Fibroblast of pulmonary artery (primary cell): Measurements from ENCODE around the gene FAM89B.

ENCODE experiments used
- DNase-seq: peaks from one replicate; pipeline ENCODE4 v3.0.0-alpha.2; 2010; ENCODE audit warnings: low read depth
- H3K4me3 ChIP-seq: replicated peaks from 2 replicates; pipeline ENCODE4 v1.5.1; 2011; ENCODE audit warnings: low read depth, mild to moderate bottlenecking, control low read depth, low read length, moderate library complexity
- CTCF ChIP-seq: IDR thresholded peaks from 2 replicates; pipeline ENCODE4 v1.5.1; 2011; ENCODE audit warnings: mild to moderate bottlenecking, control low read depth, low read length, inconsistent platforms; ENCODE audit errors: missing control alignments

The FAM89B gene

GRCh38 chr11:65613091-65613928, 41.0 kb downstream of the FAM89B start:
- TF ChIP-seq CTCF: no peak
- H3K4me3 ChIP-seq: peak overlapping the region; percentile 91
- DNase-seq: no peak

- peak within 1 kb of the TSS; percentile 91 for H3K4me3 ChIP-seq
- no peak for TF ChIP-seq CTCF
- peak; percentile 100 for DNase-seq
Measured at GRCh38 chr11:65615229-65615949, 43.1 kb downstream of the FAM89B start, which contains the start of gene PCNX3. Gene PCNX3, plus strand, starts transcription at chr11:65615776. Its CDS starts 536 bp downstream, at chr11:65616312.

- DNase-seq: no peak
- no peak for TF ChIP-seq CTCF
- peak overlapping the region; percentile 88 for H3K4me3 ChIP-seq
Measured at GRCh38 chr11:65615950-65616574, 43.7 kb downstream of the FAM89B start.

- no peak for TF ChIP-seq CTCF
- H3K4me3 ChIP-seq: peak overlapping the region; percentile 88
- no peak for DNase-seq
Measured at GRCh38 chr11:65616575-65617001, 44.2 kb downstream of the FAM89B start.

- TF ChIP-seq CTCF: no peak
- no peak for DNase-seq
- H3K4me3 ChIP-seq: peak overlapping the region; percentile 88
Measured at GRCh38 chr11:65617136-65617850, 45.0 kb downstream of the FAM89B start.

GRCh38 chr11:65617990-65618751, 45.8 kb downstream of the FAM89B start:
- DNase-seq: no peak
- no peak for TF ChIP-seq CTCF

More at GRCh38 chr11:65617990-65618751, 45.8 kb downstream of the FAM89B start:
- no peak overlapping the region for H3K4me3 ChIP-seq
